Fibroblast of skin of right biceps (primary cell): Measurements from ENCODE around the gene FAIM2.
"Not testable (repeated sequence)": the region's sequence is repeated elsewhere in the genome, so short reads cannot be mapped to it uniquely, and the experiment has no call there.

ENCODE experiments used
- DNase-seq: peaks from one replicate; pipeline ENCODE4 v3.0.0-alpha.2; 2013

The FAIM2 gene

DNA sequence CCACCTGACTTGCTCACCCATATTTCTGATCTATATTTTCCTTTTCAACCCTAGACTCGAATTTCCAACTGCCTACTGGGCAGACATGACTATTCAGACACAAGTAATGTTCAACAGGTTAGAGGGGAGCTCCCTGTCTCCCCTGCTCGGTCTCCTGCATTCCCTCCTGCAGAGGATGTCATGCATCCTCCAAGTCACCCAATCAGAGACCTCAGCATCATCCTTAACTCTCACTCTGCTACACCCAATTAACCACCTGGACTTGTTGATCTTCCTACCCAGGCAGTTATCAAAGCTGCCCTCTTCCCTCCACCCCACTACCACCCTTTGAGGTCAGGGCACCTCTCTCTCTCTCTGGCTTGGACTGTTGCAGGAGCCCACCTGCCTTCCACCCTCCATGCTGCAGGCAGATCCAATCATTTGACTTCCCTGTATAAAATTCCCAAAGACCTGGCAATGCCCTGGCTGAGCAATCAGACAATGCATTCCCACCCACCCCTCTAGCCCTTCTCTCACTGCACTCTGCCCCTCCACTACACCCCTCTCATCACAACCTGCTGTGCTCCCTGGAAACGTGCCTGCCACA, 10.9 kb downstream of the FAIM2 start:
- DNase-seq = no peak

DNA sequence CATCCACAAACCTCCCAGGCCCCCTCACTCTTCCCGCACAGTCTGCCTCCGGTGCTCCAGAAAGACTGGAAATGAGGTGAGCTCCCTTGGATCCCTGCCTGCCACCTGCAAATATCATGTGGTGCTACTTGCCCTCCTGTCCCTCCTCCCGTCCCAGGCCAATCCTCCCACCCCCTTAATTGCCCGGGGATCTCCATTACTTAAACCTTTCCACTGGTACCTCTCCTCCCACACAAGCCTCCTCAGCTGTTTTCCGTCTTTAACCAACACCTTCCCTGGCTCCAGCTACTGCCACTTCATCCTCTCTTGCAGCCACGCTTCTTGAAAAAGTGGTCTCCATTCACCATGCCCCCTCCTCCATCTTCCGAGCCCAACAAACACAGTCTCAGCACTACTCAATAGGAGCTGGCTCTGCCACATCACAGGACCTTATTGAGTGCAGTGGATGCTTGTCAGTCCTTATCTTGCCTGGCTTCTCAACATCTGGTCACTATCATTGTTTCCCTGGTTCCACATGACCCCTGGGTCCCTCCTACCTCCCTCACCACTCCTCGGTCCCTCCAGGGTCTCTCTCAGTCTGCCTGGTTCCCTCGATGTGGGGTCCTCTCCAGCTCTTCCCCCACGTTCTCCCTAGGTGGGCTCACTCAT, 11.5 kb downstream of the FAIM2 start:
- DNase-seq = no peak

DNA sequence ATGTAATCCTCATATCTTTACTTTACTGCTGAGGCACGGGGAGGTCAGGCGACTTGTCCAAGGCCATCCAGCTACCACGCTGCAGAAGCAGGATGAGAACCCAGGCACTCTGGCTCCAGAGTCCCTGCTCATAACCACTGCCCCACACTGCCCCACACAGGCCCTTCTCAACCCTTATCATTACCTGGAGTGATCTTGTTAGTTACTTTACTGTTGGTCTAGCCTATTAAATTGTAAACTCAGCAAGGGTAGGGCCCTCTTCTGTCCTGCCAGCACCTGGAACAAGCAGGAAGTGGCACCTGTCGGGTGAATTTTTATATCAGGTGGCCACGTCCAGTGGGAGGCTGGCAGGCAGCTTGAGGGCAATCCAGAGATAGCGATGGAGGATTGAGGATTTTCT, 12.2 kb downstream of the FAIM2 start:
- no peak for DNase-seq

DNA sequence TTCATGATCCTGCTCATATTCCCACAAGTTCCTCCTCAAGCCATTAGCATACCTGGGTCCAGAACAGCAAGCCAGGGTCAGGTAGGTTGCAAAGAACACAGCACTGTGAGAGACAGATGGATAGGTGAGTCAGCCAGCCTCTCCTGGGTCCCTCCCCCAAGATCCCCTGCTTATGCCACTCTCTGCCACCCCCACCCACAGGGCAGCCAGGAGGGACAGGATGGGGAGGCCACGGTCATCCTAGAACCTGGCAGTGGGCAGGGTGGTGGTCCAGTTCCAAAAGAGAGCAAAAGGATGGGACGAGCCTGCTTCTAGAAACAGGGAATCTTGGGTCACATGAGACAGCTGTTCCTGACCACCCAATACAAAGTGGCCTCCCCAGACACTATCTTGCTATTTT, 12.7 kb downstream of the FAIM2 start:
- DNase-seq = no peak

DNA sequence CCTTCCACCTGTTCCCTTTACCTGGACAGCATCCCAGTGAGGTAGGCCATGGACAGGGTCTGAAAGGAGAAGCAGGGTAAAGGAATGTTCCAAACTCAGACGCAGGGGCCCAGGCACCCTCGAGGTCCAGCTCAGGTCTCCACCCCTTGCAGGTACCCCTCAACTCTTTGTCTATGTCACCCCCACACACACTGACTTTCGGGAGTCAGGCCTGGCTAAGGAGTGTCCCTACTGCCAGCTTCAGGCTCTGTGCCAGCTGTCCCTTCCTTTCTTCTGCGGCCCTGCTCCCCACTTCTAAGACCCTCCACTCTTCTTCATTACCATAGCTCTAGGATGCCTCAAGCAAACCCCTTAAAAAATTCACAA, 13.6 kb downstream of the FAIM2 start:
- no peak for DNase-seq

DNA sequence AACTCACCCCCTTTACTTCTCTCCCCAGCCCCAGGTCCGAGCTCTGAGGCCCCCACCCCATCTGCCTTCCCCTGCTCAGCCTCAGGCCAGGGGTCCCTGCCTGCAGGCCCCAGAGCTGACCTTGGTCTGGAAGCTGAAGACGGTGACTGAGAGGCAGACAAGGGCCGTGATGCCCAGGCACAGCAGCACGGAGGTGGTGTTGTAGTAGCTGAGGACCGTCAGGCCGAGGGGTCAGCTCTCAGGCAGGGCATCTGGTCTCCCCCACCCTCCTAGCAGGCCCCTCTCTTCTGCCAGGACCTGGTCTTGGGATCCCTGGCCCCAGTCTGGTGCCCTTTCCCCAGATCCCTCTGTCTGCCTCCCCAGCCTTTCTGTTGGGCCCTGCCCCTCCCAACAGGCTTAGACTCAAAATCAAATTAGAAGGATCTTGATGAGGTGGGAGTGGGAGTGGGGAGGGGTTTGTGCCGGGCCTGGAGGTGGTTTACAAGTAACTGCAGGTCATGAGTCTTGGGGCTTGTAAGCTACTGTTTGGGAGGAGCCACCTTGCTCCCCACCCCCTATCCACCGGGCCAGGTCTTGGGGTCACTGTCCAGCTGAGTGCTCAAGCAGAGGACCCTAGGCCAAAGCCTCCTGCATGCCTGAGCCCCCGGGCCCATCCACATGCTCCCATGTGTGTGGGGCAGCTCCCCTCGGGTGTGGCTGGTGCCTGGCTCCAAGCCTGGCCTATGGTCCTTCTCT, 14.2 kb downstream of the FAIM2 start:
- no peak for DNase-seq

DNA sequence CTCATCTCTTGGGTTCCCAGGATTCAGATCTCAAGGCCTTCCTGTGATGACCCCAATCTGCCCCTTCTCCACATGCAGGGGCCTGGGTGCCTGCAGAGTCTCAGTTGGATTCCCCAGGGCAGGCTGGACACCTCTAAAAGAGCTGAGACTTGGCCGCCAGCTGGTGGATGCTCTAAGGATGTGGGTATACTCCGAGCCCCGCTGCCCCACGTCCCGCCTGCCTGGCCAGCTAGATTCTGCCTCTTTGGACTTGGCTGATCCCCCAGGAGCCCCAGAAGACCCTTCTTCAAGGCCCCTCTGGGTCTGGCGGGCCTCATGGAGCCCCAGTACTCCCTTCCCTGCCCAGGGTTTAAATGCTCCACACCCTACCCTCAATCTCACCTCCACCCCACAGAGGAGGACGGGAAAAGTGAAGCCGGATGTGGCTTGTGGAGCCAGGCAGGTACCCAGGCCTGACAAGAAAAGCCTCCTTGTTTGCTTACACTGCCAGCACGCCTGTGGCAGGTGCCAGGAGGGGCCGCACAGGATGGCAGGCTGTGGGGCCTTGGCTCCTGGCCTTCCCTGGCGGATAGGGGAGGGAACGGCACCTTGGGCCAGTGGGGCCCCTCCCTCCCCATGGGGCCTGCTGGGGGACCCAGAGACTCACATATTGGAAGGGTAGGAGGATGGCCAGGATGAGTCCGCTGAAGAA, 15.1 kb downstream of the FAIM2 start:
- no peak for DNase-seq

DNA sequence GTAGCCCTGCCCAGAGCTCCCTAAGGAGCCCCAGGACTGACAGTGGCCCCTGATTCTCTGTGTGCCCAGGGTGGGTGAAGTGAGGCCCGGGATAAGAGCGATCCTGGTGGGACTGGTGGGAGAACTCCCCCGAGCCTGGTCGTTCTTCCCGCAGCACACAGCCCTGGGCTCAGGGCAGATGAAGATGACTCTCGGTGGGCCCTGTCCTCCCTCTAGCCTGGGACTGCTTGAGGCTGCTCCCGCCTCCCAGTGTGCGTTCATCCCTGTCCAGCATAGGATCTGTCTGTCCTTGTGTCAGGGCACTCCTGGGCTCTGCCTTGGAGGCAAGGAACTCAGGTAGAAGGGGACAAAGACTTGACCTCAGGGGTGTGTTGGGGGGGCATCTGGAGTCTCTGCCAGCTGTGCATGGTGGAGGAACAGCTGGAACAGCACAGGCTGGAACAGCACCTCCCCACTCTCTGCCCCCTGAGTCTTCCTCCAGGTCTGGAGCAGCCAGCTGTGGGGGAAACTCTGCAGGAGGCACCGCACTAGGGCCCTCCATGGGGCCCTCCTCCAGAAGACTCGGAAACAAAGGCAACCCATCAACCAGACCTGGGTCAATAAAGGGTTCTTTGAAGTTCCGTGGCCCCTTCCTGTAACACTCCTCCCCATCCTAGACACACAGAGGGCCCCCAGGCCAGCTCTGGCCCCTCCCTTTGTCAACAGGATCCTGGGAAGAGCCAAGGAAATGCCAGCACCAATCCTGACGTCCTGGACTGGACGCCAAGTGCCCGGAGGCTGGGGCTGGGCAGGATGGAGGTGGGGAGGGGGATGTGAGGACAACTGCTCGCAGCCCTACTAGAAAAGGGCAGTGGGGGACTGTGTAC, 15.9 kb downstream of the FAIM2 start:
- DNase-seq = no peak

DNA sequence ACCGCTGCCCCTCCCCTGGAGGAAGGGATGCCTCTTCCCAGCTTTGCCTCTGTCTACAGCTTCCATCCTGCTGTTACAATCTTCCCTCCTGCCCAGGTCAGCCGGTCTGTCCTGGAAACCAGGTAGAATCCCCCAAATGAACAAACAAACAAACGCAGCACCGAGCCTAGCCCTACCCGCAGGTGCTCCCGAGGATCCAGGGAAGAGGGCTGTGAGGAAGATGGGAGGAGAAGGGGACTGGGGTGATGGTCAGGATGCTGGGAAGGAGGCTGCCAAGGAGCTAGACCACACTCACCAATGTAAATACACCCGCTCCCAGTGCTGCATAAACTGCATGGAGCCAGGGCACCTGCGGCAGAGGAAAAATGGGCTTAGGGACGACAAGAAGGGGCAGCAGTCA, 16.6 kb downstream of the FAIM2 start:
- no peak for DNase-seq

DNA sequence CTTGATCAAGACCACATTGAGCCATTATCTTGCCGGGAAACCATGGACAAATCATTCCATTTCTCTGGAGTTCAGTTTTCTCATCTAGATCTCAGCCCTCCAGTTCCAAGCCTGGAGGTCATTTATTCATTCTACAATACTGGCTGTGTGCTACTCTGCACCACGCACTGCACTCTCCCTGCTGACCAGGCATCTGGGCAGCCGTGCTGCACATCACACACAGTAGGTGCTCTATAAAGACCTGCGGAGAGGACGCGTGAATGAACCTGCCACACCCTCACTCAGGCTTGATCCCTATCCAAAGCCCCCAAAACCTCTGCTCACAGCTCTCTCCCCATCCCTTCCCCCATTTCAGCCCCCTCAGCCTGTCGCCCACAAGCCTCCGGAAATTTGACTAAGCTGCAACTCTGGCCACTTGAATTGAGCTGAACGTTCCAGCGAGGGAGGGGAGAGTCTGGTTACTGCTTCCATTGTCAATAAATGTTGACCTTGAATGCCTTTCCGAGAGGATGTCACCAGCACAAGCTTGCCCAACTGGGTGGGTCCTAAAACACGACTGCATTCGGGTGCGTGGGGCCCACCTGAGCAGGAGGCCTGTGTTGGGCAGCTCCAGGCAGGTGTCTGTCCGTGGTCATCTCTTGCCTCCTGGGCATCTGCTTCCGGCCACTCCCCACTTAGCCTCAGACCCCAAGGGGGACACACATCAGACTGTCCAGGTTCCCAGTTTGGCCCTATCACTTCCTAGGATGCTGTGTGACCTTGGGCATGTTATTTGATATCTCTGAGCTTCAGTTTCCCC, 17.8 kb downstream of the FAIM2 start:
- DNase-seq = no peak

DNA sequence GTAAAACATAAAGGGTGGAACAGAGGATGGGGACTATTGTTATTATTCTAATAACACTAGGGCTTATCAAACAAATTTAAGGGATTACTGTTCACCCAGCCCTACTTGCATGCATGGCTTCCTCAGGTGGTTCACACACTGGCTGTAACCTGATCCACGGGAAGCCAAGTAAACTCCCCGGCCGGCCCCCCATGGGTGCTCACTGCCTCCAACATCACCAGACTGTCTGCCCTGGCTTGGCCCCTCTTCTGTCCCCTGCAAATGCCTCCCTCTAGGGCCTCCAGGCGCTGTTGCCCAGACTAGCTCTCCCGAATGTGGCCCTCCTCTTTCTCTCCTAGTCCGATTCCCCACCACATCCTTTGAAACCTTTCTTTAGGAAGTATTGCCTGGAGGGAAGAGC, 18.6 kb downstream of the FAIM2 start:
- DNase-seq = no peak

DNA sequence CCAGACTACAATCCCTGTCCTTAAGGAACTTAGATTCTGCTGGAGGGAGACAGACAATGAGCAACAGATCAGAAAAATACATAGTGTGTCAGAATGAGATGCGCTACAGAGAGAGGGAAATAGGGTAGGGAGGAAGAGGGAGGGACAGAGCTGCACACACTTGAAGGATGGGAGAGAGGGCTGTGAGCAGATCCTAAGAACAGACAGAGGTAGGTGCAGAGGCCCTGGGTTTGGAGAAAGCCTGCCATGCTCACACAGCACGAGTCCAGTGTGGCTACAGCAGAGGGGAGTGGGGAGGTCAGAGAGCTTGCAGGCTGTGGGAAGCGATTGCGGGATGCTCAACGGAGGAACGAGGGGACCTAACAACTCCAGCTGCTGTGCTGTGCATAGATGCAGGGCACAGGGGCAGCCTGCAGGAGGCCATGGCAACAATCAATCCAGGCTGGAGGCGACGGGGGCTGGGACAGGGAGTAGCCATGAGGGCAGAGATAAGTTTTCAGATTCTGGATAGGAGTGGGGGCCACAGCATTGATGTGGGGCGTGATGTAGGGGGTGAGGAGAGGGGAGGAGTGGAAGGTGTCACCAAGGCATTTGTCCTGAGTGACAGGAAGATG, 20.7 kb downstream of the FAIM2 start:
- DNase-seq = no peak

DNA sequence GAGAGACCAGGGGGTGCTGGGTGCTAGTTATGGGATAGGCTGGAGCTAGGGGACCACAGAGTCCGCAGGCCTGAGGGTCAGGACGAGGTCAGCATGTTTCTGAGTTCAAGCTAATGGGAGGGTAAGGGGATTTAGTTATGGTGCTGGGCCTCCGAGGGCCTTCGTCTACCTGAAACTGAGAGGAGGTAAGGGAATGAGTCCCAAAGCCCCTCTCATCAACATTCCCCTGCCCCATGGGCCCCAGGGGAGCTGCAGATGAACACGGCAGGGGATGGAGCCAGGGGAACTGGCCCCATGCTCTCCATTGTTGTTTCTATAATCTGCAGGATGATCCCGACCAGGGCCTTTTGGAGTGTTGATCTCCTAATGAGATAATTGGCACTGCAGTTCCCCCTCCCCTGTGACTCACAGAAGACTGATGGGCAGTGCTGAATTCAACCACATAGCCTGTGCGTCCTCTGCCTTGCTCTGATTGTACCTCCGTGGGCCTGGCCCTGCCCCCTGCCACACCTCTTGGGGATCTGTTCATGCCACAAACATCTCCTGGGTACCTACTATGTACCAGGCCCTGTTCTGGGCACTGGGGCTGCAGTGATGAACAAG, 21.4 kb downstream of the FAIM2 start:
- DNase-seq = no peak

DNA sequence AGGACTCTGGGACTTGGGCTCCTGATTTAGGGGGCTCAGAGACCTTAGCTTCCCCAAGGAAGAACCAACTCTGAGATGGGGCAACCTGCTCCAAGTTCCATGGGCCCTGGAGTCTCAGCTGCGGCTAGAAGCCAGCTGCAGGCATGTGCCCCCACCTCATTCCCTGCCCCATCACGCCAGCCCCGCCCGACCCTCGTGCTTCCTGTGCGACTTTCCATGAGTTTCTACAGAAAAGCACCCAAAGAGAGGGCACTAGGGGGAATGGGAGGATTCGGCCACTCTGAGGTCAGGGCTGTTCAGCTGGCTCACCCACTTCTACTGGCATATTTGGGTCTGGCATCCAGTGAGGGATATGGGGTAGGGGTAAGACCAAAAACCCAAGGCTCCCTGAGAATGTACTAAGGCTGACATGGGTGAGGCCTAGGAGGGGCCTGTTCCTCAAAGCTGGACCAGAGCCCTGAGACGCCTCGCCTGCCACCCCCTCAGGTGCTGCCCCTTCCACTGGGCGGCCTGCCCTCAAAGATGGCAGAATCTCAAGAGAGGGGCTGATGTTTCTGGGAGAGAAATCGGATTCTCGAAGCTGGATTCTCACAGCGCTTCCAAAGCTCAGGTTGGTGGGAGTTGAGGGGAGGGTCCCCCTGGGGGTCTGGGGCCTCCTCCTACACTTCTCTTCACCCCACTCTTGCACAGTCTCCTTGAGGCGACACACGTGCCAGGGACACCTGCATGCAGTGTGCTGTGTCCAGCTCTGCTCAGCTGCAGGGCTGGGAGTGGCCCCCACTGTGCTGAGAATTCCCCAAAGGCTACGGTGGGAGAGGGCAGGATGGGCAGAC, 22.1 kb downstream of the FAIM2 start:
- DNase-seq = no peak

DNA sequence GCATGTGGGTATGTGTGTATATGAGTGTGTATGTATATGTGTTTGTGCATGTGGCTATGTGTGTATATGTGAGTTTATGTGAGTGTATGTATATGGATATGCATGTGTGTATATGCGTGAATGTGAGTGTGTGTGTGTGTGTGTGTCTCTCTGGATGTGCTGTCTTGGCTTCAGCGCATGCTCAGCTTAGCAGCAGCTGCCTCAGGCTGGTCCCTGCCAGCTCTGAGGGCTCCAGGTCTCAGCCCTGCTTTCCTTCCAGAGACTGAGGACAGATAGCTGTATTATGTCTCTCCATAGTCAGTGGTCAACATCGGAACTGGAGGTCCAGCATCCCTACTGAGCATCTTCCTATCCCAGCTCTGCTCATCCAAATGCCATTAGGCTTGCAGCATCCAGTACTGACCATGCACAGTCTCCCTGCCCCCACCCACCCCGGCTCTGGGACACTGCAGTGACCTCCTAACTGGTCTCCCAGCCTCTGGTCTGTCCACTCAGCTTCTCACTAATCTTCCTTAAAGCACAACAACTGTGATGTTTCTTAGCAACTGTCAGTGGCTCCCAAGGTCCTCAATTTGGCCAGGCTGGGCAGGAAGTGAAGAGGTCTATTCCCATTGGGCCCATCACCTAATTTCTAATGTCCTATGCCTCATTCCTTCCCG, 22.8 kb downstream of the FAIM2 start:
- no peak for DNase-seq

DNA sequence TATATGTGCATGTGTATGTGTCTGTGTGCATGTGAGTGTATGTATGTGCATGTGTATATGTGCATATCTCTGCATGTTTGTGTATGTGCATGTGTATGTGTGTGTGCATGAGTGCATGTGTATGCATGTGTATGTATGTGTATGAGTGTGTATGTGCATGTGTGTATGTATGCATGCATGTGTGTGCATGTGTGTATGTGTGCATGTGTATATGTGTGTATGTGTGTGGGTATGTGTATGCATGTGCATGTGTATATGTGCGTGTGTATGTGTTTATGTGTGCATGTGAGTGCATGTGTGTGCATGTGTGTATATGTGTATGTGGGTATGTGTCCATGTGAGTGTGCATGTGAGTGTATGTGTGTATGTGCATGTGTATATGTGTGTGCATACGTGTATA, 24.6 kb downstream of the FAIM2 start:
- DNase-seq = not testable (repeated sequence)

DNA sequence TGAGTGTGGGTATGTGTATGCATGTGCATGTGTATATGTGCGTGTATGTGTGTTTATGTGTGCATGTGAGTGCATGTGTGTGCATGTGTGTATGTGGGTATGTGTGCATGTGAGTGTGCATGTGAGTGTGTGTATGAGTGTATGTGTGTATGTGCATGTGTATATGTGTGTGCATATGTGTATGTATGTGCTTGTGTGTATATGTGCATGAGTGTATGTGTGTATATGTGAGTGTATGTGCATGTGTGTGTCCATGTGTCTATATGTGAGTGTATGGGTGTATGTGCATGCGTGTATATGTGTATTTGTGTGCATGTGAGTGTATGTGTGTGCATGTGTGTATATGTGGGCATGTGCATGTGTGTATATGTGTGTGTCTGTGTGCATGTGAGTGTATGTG, 25.7 kb downstream of the FAIM2 start:
- no peak for DNase-seq

DNA sequence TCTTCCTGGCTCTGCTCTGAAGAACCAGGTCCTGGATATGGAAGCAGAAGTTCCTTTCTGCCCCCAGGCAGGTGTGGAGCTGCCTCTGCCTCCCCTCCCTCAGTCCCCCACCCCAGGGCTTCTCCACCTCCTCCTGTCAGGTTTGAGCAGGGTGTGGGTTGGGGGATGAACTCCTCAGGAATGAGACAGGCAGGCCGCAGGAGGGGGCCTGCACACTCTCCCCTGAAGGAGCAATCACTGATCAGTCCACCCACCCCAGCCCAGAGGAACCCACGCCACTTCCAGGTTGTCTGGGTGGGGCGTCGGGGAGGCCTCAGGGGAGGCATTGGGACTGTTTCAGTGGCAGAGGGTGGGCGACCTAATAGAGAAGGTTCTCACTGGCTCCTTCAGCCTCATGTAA, 26.6 kb downstream of the FAIM2 start:
- DNase-seq = no peak

DNA sequence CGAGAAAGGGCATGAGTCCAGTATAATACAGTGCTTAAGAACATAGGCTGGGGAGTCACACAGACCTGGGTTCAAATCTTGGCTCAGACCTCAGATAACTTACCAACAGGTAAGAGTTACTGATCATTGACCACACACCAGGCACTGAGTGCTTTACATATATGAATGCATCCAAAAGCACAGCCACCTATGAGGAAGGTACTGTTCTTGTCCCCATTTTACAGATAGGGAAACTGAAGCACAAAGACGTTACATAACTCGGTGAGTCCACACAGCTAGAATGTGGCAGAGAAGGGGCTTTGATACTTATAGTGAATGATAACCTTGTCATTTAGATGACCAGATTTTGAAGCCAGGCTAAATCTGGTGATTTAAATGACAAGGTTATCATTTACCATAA, 27.6 kb downstream of the FAIM2 start:
- DNase-seq = no peak
